ENCODE data around the gene THSD4. TPM values are rescaled to one million over a fixed set of nuclear protein-coding genes. Genes with fewer than 3 reads are reported as not detected.
A peak's percentile ranks its signal among the peaks of the same experiment; 100 is the strongest.

Gene THSD4
- total RNA-seq, 5 donors from 2014 or later (not counting 1 experiment from before 2014, with no cell fraction given): 0.03 to 0.23 (median 0.18) TPM; not detected in 2

- H3K27ac ChIP-seq (ENCODE audit: low read length): no peak overlapping the region
- Mint-ChIP-seq H3K4me3 (no peak overlapping the region), H3K9me3 (no peaks in the 10 kb centered on the region), H3K36me3 (no peaks in the 10 kb centered on the region), H3K27me3 (peaks cover under 1 to 32% of the 10 kb centered on the region in 2 donors), H3K27ac (no peak overlapping the region), H3K4me1 (peaks cover 0 to 2% (median 0%) of the 10 kb centered on the region in 3 donors)
- ChIA-PET CTCF (interaction anchor here (1.1 to 2.4 kb wide), 5 partner anchors 10 to 414 kb away, joined by 3 to 58 read pairs (median 11); no protein-coding TSS in a partner anchor), POLR2A (no interaction called here)
- WGBS (ENCODE audit: insufficient coverage): 82% methylated on average over 5 of the region's 5 CpGs
- DNase-seq: no peak
- no peaks in the 10 kb centered on the region for H3K9me3 ChIP-seq
- H3K36me3 ChIP-seq (ENCODE audit: control insufficient read depth in 2 of 2, extremely low read depth in 1 of 2, insufficient read depth in 1 of 2, low read length in 1 of 2): no peaks in the 10 kb centered on the region
- H3K4me1 ChIP-seq (ENCODE audit: control insufficient read depth in 1 of 2, extremely low read depth in 1 of 2, insufficient read depth in 2 of 2, low read length in 2 of 2): no peaks in the 10 kb centered on the region
- ATAC-seq (replicated peaks in 1 of 4): no peak
- H3K27me3 ChIP-seq (replicated peaks in 1 of 2; ENCODE audit: control insufficient read depth in 2 of 2, extremely low read depth in 1 of 2, insufficient read depth in 2 of 2, low read length in 1 of 2): peaks cover 3 to 8% of the 10 kb centered on the region in 2 experiments
- H3K4me3 ChIP-seq (ENCODE audit: control insufficient read depth in 1 of 2, extremely low read depth in 1 of 2, low read length in 1 of 2): no peak overlapping the region
These were observed 627.7 kb downstream of the THSD4 start for GRCh38 chr15:71742964-71743363.

DNA sequence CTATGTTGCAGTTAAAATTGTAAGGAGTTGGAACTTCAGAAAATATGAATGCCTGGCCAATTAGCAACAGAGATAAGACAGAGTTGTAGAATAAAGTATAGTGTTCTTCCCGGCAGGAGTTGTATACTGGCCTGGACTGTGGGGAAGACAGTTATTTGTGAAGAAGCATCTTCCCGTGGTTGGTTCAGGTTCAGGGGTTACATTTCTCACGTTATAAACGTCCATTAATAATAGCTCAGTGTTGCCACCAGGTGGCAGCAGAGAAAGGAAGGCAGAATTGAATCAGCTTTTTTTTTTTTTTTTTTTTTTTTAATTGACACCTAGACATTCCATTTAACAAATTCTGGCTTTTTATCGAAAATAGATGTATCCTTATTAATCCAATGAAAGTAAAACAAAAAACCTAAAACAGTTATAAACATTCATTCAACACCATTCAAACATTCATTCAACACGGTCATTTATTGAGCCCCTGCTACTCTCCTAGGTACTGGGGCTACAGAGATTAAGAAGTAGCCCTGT, 628.7 kb downstream of the THSD4 start:
- Mint-ChIP-seq H3K9me3 (no peaks in the 10 kb centered on the region), H3K27ac (no peak overlapping the region), H3K36me3 (no peaks in the 10 kb centered on the region), H3K27me3 (peaks cover 2 to 34% of the 10 kb centered on the region in 2 donors), H3K4me1 (peaks cover 0 to 2% (median 0%) of the 10 kb centered on the region in 3 donors), H3K4me3 (no peak overlapping the region)
- Histone ChIP-seq H3K4me1 (ENCODE audit: control insufficient read depth in 1 of 2, extremely low read depth in 1 of 2, insufficient read depth in 2 of 2, low read length in 2 of 2) (no peaks in the 10 kb centered on the region), H3K27me3 (replicated peaks in 1 of 2; ENCODE audit: control insufficient read depth in 2 of 2, extremely low read depth in 1 of 2, insufficient read depth in 2 of 2, low read length in 1 of 2) (peaks cover 3 to 9% of the 10 kb centered on the region in 2 experiments), H3K36me3 (ENCODE audit: control insufficient read depth in 2 of 2, extremely low read depth in 1 of 2, insufficient read depth in 1 of 2, low read length in 1 of 2) (no peaks in the 10 kb centered on the region), H3K4me3 (ENCODE audit: control insufficient read depth in 1 of 2, extremely low read depth in 1 of 2, low read length in 1 of 2) (no peak overlapping the region), H3K9me3 (no peaks in the 10 kb centered on the region), H3K27ac (ENCODE audit: low read length) (no peak overlapping the region)
- ChIA-PET POLR2A (interaction anchor here in 1 of 2 donors (0.6 kb wide), 1 partner anchor 374 kb away, joined by 3 read pairs; the partner anchor contains the start of genes MYO9A and SENP8), CTCF (interaction anchor here (0.5 to 2.4 kb wide), 29 partner anchors 9 to 1497 kb away, joined by 3 to 58 read pairs (median 5); no protein-coding TSS in a partner anchor)
- DNase-seq (peak in 32 of 35 experiments; percentile 9 to 74 (median 47)), ATAC-seq (replicated peaks in 1 of 4) (no peak)
- WGBS (ENCODE audit: insufficient coverage): no CpG with 5 or more reads among the region's 6 CpGs

- WGBS (ENCODE audit: insufficient coverage): 87% methylated on average over 14 of the region's 17 CpGs
- H3K4me1 Mint-ChIP-seq: peaks cover 0 to 2% (median 0%) of the 10 kb centered on the region in 3 donors
These were observed 631.4 kb downstream of the THSD4 start for GRCh38 chr15:71746719-71747118.

GRCh38 chr15:71747128-71748083, 632.1 kb downstream of the THSD4 start:
- H3K27me3 ChIP-seq (replicated peaks in 1 of 2; ENCODE audit: control insufficient read depth in 2 of 2, extremely low read depth in 1 of 2, insufficient read depth in 2 of 2, low read length in 1 of 2): peaks cover 3 to 13% of the 10 kb centered on the region in 2 experiments
- ATAC-seq (replicated peaks in 1 of 4): no peak
- H3K36me3 ChIP-seq (ENCODE audit: control insufficient read depth in 2 of 2, extremely low read depth in 1 of 2, insufficient read depth in 1 of 2, low read length in 1 of 2): no peaks in the 10 kb centered on the region
- Mint-ChIP-seq H3K4me1 (peaks cover 0 to 2% (median 0%) of the 10 kb centered on the region in 3 donors), H3K9me3 (no peaks in the 10 kb centered on the region), H3K4me3 (no peak overlapping the region), H3K36me3 (no peaks in the 10 kb centered on the region), H3K27me3 (peaks cover 10 to 34% of the 10 kb centered on the region in 2 donors), H3K27ac (no peak overlapping the region)
- ChIA-PET CTCF (interaction anchor here in 1 of 2 donors (0.7 kb wide), 1 partner anchor 409 kb away, joined by 4 read pairs; no protein-coding TSS in a partner anchor), POLR2A (no interaction called here)
- 91% methylated on average over 6 of the region's 12 CpGs for WGBS (ENCODE audit: insufficient coverage)
- no peak for DNase-seq
- no peaks in the 10 kb centered on the region for H3K4me1 ChIP-seq (ENCODE audit: control insufficient read depth in 1 of 2, extremely low read depth in 1 of 2, insufficient read depth in 2 of 2, low read length in 2 of 2)
- no peak overlapping the region for H3K27ac ChIP-seq (ENCODE audit: low read length)
- H3K4me3 ChIP-seq (ENCODE audit: control insufficient read depth in 1 of 2, extremely low read depth in 1 of 2, low read length in 1 of 2): no peak overlapping the region
- no peaks in the 10 kb centered on the region for H3K9me3 ChIP-seq

More at GRCh38 chr15:71746719-71747118, 631.4 kb downstream of the THSD4 start:
- Histone ChIP-seq H3K27me3 (replicated peaks in 1 of 2; ENCODE audit: control insufficient read depth in 2 of 2, extremely low read depth in 1 of 2, insufficient read depth in 2 of 2, low read length in 1 of 2) (peaks cover 3 to 13% of the 10 kb centered on the region in 2 experiments), H3K4me3 (ENCODE audit: control insufficient read depth in 1 of 2, extremely low read depth in 1 of 2, low read length in 1 of 2) (no peak overlapping the region), H3K4me1 (ENCODE audit: control insufficient read depth in 1 of 2, extremely low read depth in 1 of 2, insufficient read depth in 2 of 2, low read length in 2 of 2) (no peaks in the 10 kb centered on the region), H3K27ac (ENCODE audit: low read length) (no peak overlapping the region), H3K36me3 (ENCODE audit: control insufficient read depth in 2 of 2, extremely low read depth in 1 of 2, insufficient read depth in 1 of 2, low read length in 1 of 2) (no peaks in the 10 kb centered on the region), H3K9me3 (no peaks in the 10 kb centered on the region)
- Mint-ChIP-seq H3K9me3 (no peaks in the 10 kb centered on the region), H3K36me3 (no peaks in the 10 kb centered on the region), H3K4me3 (no peak overlapping the region), H3K27me3 (peaks cover 10 to 35% of the 10 kb centered on the region in 2 donors), H3K27ac (no peak overlapping the region)
- ATAC-seq (replicated peaks in 1 of 4) (no peak), DNase-seq (no peak)
- CTCF ChIA-PET: no interaction called here
- POLR2A ChIA-PET: no interaction called here

DNA sequence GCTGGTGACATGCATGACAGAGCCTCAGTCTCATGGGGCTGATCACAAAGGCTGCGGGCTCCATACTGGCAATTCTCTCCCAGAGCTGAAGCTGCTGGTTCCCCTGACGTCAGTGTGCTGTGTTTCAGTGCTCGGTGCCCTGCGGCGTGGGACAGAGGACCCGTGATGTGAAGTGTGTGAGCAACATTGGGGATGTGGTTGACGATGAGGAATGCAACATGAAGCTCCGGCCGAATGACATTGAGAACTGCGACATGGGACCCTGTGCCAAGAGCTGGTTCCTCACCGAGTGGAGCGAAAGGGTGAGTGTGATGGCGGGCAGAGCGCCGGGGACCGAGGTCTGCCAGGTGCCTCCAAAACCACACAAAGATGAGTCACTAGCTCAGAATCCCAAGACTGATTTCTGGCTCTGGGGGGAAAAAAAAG, 633.0 kb downstream of the THSD4 start:
- H3K4me1 ChIP-seq (ENCODE audit: control insufficient read depth in 1 of 2, extremely low read depth in 1 of 2, insufficient read depth in 2 of 2, low read length in 2 of 2): no peaks in the 10 kb centered on the region
- no peak overlapping the region for H3K27ac ChIP-seq (ENCODE audit: low read length)
- no peaks in the 10 kb centered on the region for H3K36me3 ChIP-seq (ENCODE audit: control insufficient read depth in 2 of 2, extremely low read depth in 1 of 2, insufficient read depth in 1 of 2, low read length in 1 of 2)
- ChIA-PET CTCF (no interaction called here), POLR2A (no interaction called here)
- Mint-ChIP-seq H3K27me3 (peaks cover 10 to 30% of the 10 kb centered on the region in 2 donors), H3K4me1 (peaks cover 0 to 2% (median 0%) of the 10 kb centered on the region in 3 donors), H3K4me3 (no peak overlapping the region), H3K9me3 (no peaks in the 10 kb centered on the region), H3K36me3 (no peaks in the 10 kb centered on the region), H3K27ac (no peak overlapping the region)
- no peak for ATAC-seq (replicated peaks in 1 of 4)
- H3K27me3 ChIP-seq (replicated peaks in 1 of 2; ENCODE audit: control insufficient read depth in 2 of 2, extremely low read depth in 1 of 2, insufficient read depth in 2 of 2, low read length in 1 of 2): peaks cover 3 to 13% of the 10 kb centered on the region in 2 experiments
- no peaks in the 10 kb centered on the region for H3K9me3 ChIP-seq
- DNase-seq: no peak
- H3K4me3 ChIP-seq (ENCODE audit: control insufficient read depth in 1 of 2, extremely low read depth in 1 of 2, low read length in 1 of 2): no peak overlapping the region
- 88% methylated on average over 12 of the region's 16 CpGs for WGBS (ENCODE audit: insufficient coverage)

DNA sequence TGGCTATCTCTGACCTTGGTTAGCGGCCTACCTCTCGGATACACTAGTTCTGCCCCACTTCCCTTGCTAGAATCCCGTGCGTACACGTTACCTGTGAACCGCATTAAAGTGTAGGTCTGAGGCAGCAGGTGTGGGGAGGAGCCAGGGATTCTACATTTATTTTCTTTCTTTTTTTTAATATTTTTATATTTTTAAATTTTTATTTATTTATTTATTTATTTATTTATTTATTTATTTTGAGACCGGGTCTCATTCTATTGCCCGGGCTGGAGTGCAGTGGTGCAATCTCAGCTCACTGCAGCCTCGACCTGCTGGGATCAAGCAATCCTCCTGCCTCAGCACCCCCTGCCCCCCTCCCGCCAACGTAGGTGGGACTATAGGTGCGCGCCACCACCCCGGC, 634.2 kb downstream of the THSD4 start:
- DNase-seq (no peak), ATAC-seq (replicated peaks in 1 of 4) (no peak)
- WGBS (ENCODE audit: insufficient coverage): no CpG with 5 or more reads among the region's 14 CpGs
- peaks cover 10 to 25% of the 10 kb centered on the region in 2 donors for H3K27me3 Mint-ChIP-seq
- Histone ChIP-seq H3K36me3 (ENCODE audit: control insufficient read depth in 2 of 2, extremely low read depth in 1 of 2, insufficient read depth in 1 of 2, low read length in 1 of 2) (no peaks in the 10 kb centered on the region), H3K9me3 (no peaks in the 10 kb centered on the region), H3K4me3 (ENCODE audit: control insufficient read depth in 1 of 2, extremely low read depth in 1 of 2, low read length in 1 of 2) (no peak overlapping the region), H3K4me1 (ENCODE audit: control insufficient read depth in 1 of 2, extremely low read depth in 1 of 2, insufficient read depth in 2 of 2, low read length in 2 of 2) (no peaks in the 10 kb centered on the region), H3K27ac (ENCODE audit: low read length) (no peak overlapping the region), H3K27me3 (replicated peaks in 1 of 2; ENCODE audit: control insufficient read depth in 2 of 2, extremely low read depth in 1 of 2, insufficient read depth in 2 of 2, low read length in 1 of 2) (peaks cover 3 to 13% of the 10 kb centered on the region in 2 experiments)
- H3K4me1 Mint-ChIP-seq: no peaks in the 10 kb centered on the region
- H3K27ac Mint-ChIP-seq: no peak overlapping the region
- ChIA-PET CTCF (no interaction called here), POLR2A (no interaction called here)
- peaks cover 0 to 1% (median 0%) of the 10 kb centered on the region in 3 donors for H3K9me3 Mint-ChIP-seq
- no peaks in the 10 kb centered on the region for H3K36me3 Mint-ChIP-seq
- no peak overlapping the region for H3K4me3 Mint-ChIP-seq

Data from T-cell (primary cell).